ENCODE measurements around the gene TBC1D9.
"Not testable (repeated sequence)": the region's sequence is repeated elsewhere in the genome, so short reads cannot be mapped to it uniquely, and the experiment has no call there.

TBC1D9 gene

DNA sequence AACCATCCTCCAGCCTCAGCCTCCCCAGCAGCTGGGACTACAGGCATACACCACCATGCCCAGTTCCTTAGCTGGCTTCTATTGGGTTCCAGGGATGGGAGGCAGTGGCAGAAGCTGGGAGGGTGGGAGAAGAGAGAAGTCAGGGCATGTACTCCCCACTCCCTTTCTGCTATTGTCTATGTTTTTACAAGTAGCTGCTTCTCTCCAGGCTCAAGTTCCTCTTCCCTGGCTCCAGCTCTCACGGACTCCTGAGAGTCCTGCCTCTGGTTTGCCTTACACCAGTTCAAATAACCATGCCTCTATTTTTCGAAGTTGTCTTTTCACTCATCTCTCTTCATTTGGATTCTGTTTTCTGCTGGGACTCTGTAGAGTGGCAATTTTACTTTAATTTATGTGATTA, 2.9 kb downstream of the TBC1D9 start:
- DNase-seq (ENCODE audit: low read depth) = no peak

DNA sequence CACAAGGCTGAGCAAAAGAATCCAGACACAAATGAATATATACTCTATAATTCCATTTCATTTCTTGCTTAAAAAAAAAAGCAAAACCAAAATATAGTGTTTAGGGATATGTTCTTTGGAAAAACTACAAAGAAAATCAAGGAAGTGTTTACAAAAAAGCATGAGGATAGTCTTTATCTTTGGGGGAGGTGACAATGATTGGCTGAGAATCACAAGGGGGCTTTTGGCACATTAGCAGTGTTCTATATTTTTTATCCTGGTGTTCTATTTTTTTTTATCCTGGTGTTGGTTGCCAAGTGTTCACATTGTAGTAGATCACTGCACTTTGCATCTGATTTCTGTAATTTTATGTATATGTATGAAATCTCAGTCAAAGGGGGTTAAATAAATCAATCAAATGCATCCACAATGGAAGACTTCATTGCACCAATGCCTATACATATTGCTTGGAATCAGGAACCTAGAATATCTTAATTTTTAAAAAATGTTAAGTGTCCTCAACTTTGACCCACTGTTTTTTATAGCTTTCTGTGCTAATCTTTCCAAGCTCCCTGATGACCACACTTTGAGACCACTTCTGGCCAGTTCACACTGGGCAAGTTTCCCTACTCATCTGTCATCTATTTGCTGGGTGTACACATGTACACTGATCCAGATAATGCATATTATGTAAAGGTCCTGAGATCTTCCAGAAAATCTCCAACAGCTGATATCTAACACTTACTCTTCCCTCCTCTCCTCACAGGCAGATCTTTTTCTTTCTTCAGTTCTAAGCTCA, 3.7 kb downstream of the TBC1D9 start:
- DNase-seq (ENCODE audit: low read depth) = no peak

DNA sequence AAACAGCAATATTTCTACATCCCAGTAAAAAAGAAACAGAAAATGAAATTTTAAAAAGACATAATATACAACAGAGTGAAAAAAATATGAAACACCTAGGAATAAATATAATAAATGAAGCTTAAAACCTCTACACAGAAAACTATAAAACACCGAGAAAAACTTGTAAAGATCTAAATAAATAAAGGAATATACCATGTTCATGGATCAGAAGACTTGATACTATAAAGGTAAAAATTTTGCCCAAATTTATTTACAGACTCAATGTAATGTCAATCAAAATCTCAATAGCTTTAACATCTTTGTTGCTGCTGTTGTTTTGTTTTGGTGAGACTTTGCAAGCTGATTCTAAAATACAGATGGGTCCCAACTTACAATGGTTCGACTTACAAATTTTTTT, 5.7 kb downstream of the TBC1D9 start:
- DNase-seq (ENCODE audit: low read depth) = no peak

DNA sequence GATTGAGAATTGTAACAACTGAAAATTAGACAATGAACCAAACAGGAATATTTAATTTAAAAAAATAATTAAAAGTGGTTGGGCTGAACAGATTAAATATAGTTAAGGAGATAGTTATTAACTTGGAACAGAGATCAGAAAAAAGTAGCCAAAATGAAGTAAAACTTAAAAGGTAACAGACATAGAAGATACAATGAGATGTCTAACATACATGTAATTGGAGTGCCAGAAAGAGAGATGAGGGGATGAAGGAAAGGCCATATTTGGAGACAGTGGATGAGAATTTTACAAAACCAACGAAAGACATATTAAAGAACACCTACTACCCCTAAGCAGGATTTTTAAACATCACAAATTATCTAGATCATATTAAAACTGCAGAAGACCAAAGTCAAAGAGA, 8.0 kb downstream of the TBC1D9 start:
- no peak for DNase-seq (ENCODE audit: low read depth)

DNA sequence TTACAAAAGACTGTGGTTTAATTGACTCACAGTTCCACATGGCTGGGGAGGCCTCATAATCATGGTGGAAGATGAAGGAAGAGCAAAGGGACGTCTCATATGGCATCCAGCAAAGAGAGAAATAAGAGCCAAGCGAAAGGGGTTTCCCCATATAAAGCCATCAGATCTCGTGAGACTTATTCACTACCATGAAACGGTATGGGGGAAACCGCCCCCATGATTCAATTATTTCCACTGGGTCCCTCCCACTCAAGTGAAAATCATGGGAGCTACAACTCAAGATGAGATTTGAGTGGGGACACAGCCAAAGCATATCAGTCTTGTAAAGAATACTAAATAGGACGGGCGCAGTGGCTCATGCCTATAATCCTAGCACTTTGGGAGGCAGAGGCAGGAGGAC, 9.6 kb downstream of the TBC1D9 start:
- not testable (repeated sequence) for DNase-seq (ENCODE audit: low read depth)

DNA sequence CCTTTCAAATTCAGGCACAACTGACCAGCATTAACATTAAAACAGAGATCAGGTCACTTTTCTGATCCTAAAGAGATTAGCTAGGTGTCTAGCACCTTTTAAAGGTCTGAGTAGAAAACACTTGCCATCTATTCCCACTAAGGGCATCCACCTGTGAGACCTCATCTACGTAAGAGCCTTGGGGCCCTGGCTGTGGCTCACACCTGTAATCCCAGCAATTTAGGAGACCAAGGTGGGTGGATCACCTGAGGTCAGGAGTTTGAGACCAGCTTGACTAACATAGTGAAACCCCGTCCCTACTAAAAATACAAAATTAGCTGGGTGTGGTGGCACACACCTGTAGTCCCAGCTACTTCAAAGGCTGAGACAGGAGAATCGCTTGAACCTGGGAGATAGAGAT, 11.8 kb downstream of the TBC1D9 start:
- DNase-seq (ENCODE audit: low read depth) = no peak

DNA sequence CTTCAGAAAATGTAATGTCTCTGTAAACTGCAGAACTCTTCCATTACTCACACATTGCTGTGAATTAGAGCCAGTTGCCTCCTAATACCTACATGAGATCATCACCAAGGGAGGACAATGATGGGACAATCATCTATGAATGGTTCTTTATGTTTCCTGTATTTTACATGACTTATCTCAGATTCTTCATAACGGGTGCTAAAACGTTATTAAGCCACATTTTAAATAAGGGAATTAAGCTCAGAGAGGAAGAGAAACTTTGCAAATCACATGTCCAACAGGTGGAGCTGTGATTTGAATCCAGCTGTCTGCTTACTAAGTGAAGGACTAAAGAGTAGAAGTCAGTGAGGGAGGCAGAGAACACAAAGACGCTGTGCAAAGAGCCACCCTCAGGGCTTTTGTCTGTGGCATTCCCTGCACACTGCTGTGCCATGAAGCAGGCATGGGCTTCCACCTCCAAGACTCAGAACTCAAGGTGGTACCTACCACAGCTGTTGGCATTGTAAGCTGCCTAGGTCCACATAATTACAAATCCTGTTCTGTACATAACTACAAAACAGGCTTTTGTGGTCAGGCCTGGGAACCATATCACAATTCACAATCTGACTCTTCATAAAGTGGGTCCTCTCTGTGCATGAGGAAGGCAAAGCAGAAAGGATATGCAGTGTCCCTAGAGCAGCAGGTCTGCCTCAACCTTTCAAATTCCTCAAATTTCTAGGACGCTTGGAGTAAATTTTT, 12.8 kb downstream of the TBC1D9 start:
- DNase-seq (ENCODE audit: low read depth) = no peak

DNA sequence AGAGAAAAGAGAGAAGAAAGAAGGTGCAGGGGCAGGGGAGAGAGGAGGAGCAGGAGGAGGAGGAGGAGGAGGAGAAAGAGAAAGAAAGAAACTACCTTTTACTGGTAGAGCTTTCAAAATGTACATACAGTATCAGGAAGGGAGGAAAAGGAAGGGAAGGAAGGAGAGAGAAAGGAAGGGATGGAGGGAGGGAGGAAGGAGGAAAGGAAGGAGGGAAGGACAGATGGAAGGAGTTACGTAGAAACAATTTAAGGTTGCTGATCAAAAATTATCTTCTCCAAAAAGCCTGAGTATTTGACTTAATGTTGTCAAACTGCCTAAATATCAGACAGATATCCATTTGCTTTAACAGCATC, 13.4 kb downstream of the TBC1D9 start:
- DNase-seq (ENCODE audit: low read depth) = no peak

DNA sequence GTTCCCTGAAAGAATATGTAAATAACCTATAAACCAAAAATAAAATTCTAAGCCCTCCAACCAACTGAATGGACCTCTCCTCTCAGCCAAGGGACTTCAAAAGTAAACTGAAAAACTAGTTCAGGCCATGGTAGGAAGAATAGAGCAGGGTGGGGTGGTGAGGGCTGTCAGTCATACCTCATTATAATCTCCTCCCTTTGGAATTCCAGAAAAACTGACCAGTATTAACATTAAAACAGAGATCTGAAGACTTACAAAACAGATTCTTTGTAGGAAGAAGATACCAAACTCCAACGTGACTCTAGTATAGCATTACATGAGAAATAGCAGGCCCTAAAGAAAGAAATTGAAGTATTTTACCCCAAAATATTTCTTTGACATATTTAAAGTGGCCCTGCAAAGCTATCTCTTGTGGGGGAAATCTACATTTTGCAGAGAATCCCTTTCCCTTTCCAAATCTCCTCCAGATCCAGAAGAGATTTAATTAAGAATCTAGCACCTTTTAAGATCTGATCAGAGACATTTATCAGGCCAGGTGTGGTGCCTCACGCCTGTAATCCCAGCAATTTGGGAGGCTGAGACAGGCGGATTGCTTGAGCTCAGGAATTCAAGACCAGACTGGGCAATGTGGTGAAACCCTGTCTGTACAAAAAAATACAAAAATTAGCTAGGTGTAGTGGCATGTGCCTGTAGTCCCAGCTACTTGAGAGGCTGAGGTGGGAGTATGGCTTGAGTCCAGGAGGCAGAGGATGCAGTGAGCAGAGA, 15.1 kb downstream of the TBC1D9 start:
- no peak for DNase-seq (ENCODE audit: low read depth)

DNA sequence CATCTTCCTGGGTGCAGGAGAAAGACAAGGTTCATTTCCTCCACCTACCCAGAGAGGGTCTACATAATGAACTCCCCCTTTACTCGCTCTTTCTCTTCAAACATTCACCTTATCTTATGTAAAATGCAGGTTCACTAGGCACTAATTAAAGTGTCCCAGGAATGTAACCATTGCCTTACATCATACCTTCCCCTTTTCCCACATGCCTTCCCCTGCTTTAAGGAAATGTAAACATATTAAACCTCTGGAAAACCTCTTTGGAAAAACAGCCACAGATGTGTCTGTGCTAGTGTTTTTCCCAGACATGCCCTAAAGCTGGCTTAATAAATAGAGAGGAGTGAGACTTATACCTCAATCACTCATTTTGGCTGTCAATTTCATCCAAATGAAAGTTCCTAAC, 15.8 kb downstream of the TBC1D9 start:
- no peak for DNase-seq (ENCODE audit: low read depth)

DNA sequence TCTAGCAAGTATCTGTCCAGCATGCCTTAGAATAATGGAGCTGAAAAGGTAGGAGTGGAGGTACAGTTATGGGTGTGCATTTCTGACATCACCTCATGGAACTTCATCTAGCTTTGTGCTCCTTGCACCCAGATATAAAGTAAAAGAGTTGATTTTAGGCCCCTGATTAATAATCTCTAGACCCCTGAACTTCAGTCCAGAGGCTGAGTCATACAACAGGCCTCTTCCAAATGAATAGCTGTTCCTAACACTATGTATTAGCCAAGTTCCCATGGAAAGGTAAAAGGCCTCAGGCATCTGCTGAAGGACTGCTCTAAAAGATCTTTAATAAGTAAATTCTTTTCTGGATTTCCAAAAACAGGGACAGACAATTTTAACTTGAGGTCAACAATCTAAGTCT, 16.2 kb downstream of the TBC1D9 start:
- no peak for DNase-seq (ENCODE audit: low read depth)

DNA sequence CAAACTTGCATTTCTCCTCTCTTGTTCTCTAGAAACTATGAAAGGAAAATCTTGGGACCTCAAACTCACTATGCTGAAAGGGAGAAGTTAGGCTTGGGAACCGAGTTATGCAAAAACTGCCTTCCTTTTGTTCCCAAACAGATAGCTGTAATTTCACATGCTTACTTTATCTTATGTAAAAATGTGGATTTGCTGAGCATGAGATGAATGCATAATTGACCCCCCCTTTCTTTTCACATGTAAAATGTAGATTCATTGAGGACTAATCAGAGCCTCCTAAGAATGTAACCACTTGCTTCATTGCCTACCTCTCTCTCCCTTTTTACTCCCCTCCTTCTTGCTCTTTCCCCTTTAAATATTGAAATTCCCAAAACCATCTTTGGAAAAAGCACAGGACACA, 18.0 kb downstream of the TBC1D9 start:
- no peak for DNase-seq (ENCODE audit: low read depth)

DNA sequence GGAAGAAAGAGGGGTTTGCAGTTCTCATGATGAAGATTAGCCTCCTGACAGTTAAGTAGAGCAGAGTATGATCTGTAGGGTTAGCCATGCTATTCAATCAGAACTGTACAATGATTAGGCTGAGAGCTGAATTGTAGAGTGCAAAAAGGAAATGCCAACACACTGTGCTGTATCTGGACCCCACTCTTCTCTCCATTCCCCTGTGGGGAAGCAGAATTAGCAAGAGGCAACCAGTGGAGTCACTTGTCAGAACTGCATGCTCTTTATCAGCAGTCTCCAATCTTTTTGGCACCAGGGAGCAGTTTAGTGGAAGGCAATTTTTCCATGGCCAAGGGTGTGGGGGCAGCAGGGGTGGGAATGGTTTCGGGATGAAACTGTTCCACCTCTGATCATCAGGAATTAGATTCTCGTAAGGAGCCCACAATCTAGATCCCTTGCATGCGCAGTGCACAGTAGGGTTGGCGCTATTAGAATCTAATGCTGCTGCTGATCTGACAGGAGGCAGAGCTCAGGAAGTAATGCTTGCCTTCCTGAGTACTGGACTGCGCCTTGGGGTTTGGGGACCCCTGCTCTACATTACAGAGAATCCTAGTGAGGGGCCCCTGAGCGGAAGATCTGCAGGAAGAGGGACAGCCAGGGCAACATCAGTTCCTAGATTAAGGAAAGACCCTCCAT, 19.4 kb downstream of the TBC1D9 start:
- no peak for DNase-seq (ENCODE audit: low read depth)

DNA sequence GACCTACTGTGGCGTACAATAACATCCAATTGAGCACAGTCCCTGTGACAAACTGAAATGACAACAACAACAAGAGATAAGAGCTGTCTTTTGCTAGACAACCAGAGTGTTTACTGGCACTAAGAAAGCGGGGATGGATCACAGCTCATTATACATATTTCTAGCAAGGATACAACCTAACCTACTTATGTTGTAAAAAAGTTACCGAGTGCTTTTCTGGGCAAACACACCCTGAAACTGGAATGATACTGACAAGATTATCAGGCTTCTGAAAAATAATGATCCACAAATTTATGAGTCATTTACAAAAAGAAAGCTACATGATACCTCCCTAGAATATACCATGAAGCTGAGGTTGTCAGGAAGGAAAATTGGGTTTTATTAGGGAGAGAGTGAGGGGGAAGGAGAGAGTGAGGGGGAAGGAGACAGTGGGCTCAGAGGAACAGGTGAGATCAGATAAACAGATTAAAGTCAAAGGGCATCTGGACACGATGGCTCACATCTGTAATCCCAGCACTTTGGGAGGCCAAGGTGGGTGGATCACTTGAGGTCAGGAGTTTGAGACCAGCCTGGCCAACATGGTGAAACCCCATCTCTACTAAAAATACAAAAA, 20.3 kb downstream of the TBC1D9 start:
- DNase-seq (ENCODE audit: low read depth) = no peak

DNA sequence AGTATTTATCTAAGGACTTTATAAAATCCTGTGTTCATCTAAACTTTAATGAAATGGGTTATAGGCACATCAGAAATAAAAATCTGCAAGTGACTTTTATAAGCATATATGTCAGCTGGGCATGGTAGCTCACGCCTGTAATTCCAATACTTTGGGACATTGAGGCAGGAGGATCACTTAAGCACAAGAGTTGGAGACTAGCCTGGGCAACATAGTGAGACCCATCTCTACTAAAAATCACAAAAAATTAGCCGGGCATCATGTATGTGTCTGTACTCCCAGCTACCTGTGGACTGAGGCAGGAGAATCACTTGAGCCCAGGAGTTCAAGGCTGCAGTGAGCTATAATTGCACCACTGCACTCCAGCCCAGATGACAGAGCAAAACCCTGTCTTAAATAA, 20.9 kb downstream of the TBC1D9 start:
- no peak for DNase-seq (ENCODE audit: low read depth)

DNA sequence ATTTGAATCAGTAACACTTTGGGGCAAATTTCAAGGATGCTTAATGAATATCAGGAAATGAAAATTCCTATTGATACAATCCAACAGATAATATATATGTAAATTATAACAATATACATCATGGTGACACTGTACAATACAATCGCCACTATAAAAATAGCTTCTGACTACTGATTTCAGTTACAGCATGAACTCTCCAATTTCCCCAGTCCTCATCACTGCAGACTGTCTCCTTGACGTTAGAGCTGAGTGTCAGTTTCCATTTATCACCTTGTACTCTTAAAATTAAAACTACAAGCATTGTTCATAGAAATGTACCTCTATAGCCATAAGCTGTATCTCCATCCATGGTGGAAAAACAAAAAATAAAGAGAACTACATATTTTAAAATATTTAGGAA, 23.4 kb downstream of the TBC1D9 start:
- DNase-seq (ENCODE audit: low read depth) = no peak

DNA sequence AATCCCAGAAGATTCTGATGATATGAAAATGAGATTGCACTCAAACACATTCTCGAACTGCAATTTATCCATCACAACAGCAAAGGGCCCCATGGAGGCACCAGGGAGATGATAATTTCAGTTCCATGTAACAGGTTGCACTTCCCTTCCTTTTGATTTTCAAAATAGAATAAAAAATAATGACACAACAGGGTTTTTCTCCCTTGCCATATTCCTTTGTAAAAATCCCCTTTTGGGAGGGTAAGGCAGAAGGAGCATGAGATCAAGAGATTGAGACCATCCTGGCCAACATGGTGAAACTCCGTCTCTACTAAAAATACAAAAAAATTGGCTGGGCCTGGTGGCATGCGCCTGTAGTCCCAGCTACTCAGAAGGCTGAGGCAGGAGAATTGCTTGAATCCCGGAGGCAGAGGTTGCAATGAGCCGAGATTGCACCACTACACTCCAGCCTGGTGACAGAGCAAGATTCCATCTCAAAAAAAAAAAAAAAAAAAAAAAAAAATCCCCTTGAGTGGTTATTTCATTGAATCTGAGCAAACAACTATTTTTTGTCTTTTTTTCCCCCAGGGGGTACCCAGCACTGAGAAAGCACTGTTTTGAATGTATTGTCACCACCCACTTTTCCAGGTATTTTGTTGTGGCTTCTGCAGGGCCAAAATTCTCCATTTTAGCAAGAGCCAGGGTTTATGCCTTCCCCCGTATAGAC, 26.7 kb downstream of the TBC1D9 start:
- no peak for DNase-seq (ENCODE audit: low read depth)

DNA sequence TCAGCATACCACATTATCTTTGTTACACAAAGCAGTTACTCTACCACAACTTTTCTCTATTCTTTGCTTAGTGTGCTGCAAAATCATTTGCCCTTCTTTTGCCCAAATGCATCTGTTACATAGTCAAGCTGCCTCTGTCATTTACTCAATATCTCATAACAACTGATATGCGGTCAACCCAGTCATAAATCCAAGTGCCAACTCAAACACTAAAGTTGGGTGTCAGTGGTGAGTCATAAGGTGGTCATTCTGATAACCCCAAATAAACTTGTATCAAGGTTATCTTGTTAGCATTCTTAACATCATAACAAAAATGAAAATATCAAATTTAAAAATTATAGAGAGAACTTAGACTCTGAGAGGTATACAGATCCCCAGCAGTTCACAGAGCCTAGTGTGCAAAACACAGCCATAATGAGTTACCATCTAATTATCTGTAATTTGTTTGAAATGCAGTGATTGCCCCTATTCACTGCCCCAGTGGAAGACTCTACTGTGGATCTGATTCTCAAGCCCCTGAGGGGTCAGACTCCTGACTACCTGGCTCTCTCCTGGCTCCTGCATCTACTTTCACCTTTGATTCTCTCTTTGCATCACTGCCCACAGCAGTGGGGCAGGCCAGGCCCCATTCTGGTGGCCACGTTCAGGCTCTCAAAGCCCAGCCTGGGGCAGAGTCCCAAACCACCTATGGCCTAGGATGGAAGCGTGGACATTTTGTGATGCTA, 29.2 kb downstream of the TBC1D9 start:
- no peak for DNase-seq (ENCODE audit: low read depth)

DNA sequence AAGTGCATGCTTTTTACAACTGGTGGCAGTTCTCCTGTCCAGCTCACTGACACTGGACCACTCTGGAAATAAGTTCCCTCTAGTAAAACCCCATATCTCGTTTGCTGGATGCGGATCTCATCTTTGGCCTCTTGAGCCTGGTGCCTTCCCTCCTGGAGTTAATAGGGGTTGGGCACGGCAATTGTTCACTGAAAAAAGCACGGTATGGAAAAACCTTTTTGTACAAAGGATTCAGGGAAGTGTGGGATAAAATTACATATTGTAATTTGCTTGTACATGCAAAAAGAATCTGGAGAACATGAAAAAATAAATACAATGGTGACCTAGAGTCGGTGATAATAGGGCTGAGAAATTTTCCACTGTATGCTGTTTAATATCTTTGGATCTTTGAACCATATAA, 30.6 kb downstream of the TBC1D9 start:
- no peak for DNase-seq (ENCODE audit: low read depth)

DNA sequence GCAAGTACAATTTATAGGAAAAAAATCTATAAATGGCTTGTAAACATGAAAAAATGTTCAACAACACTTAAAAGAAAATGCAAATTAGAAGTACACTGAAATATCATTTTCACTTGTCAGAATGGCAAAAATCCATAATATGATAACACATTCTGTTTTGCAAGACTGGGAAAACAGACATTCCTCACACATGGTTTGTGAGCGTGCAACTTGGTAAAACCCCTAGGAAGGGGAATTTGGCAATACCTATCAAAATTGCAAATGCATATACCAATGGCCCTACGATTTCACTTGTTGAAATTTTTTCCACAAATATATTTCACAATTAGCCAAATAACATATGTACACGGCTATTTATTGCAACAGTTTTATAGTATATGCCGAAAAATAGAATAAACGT, 31.4 kb downstream of the TBC1D9 start:
- no peak for DNase-seq (ENCODE audit: low read depth)

All from T-helper 22 cell (primary cell).